Activated CD4-positive, alpha-beta T cell treated with anti-CD3 and anti-CD28 coated beads for 1 hour (primary cell): ENCODE measurements around the gene ZNF628.

Experiments used
- DNase-seq: peaks from one replicate; pipeline ENCODE4 v3.0.0-alpha.2; 2020

Gene ZNF628

GRCh38 chr19:55502197-55502952, 26.0 kb downstream of the ZNF628 start:
- DNase-seq = no peak

GRCh38 chr19:55503157-55503501, 26.7 kb downstream of the ZNF628 start:
- DNase-seq = no peak

GRCh38 chr19:55503502-55504251, 27.3 kb downstream of the ZNF628 start:
- DNase-seq = peak; percentile 90

GRCh38 chr19:55504252-55504603, 27.8 kb downstream of the ZNF628 start:
- DNase-seq = no peak

GRCh38 chr19:55504981-55505380, 28.6 kb downstream of the ZNF628 start:
- DNase-seq = no peak

GRCh38 chr19:55508120-55508519, 31.7 kb downstream of the ZNF628 start:
- DNase-seq = no peak

- DNase-seq = peak; percentile 87
Observed at GRCh38 chr19:55516878-55517620, 40.6 kb downstream of the ZNF628 start.

- DNase-seq = no peak
Observed at GRCh38 chr19:55519451-55520311, 43.3 kb downstream of the ZNF628 start.

GRCh38 chr19:55520691-55521292, 44.4 kb downstream of the ZNF628 start:
- no peak for DNase-seq

- DNase-seq = no peak
Observed at GRCh38 chr19:55525289-55526101, 49.1 kb downstream of the ZNF628 start.

GRCh38 chr19:55526216-55527196, 50.1 kb downstream of the ZNF628 start:
- no peak for DNase-seq

GRCh38 chr19:55527197-55528029, 51.0 kb downstream of the ZNF628 start:
- DNase-seq = no peak

- DNase-seq = no peak
Observed at GRCh38 chr19:55528030-55528803, 51.8 kb downstream of the ZNF628 start.

- no peak for DNase-seq
Observed at GRCh38 chr19:55529636-55530234, 53.3 kb downstream of the ZNF628 start.

- no peak for DNase-seq
Observed at GRCh38 chr19:55530996-55531395, 54.6 kb downstream of the ZNF628 start.
